Mesenchymal stem cell (in vitro differentiated cells and primary cell): ENCODE data around the gene NFATC3.

Experiments used
- DNase-seq: peaks from one replicate; pipeline ENCODE4 v3.0.0-alpha.2; 2013
- H2AFZ ChIP-seq: one replicate; pipeline ENCODE4 v1.6.1; 2013; ENCODE audit warnings: low read depth, mild to moderate bottlenecking, control low read depth, inconsistent platforms, low read length, moderate library complexity
- H2AK5ac ChIP-seq: 2 replicates; pipeline ENCODE4 v1.6.1; 2013; ENCODE audit warnings: low read length, moderate library complexity, mild to moderate bottlenecking, inconsistent platforms; ENCODE audit not compliant: severe bottlenecking
- H2BK120ac ChIP-seq: one replicate; pipeline ENCODE4 v1.6.1; 2013; ENCODE audit warnings: low read depth, mild to moderate bottlenecking, inconsistent platforms, low read length, moderate library complexity
- H2BK12ac ChIP-seq, 2 experiments: one replicate each; pipeline ENCODE4 v1.6.1; 2013; ENCODE audit warnings: inconsistent platforms in 2 of 2, low read length in 2 of 2, mild to moderate bottlenecking in 2 of 2, moderate library complexity in 2 of 2, control low read depth in 1 of 2
- H2BK15ac ChIP-seq: one replicate; pipeline ENCODE4 v1.6.1; 2013; ENCODE audit warnings: mild to moderate bottlenecking, low read depth, inconsistent platforms; ENCODE audit not compliant: poor library complexity, severe bottlenecking
- H2BK5ac ChIP-seq: 2 replicates; pipeline ENCODE4 v1.6.1; 2013; ENCODE audit warnings: low read depth, mild to moderate bottlenecking, low read length, control low read depth, inconsistent platforms; ENCODE audit not compliant: poor library complexity, severe bottlenecking
- H3K14ac ChIP-seq, 2 experiments: one replicate each; pipeline ENCODE4 v1.6.1; 2013; ENCODE audit warnings: inconsistent platforms in 2 of 2, low read length in 2 of 2, control low read depth in 1 of 2, mild to moderate bottlenecking in 1 of 2, moderate library complexity in 1 of 2
- H3K18ac ChIP-seq, 2 experiments: one replicate each; pipeline ENCODE4 v1.6.1; 2013; ENCODE audit warnings: inconsistent platforms in 2 of 2, low read length in 2 of 2, control low read depth in 1 of 2, low read depth in 1 of 2, mild to moderate bottlenecking in 1 of 2
- H3K23ac ChIP-seq, 2 experiments: one replicate each; pipeline ENCODE4 v1.6.1; 2013; ENCODE audit warnings: inconsistent platforms in 2 of 2, low read length in 2 of 2, mild to moderate bottlenecking in 2 of 2, moderate library complexity in 2 of 2, control low read depth in 1 of 2
- H3K27ac ChIP-seq: 2 replicates; pipeline ENCODE4 v1.5.1; 2013; ENCODE audit warnings: mild to moderate bottlenecking, moderate library complexity, low read length, control low read depth, inconsistent platforms; ENCODE audit not compliant: poor library complexity, severe bottlenecking
- H3K27me3 ChIP-seq, 2 experiments: 2 replicates each; pipeline versions ENCODE4 v1.6.1 to v1.7.0; 2013; ENCODE audit warnings: low read length in 2 of 2, mild to moderate bottlenecking in 2 of 2, moderate library complexity in 2 of 2, control low read depth in 1 of 2, inconsistent platforms in 1 of 2; ENCODE audit not compliant: control insufficient read depth in 1 of 2, insufficient read depth in 1 of 2
- H3K36me3 ChIP-seq, 2 experiments: 2 replicates each; pipeline versions ENCODE4 v1.6.1 to v1.7.0; 2013; ENCODE audit warnings: low read length in 2 of 2, control low read depth in 1 of 2, inconsistent platforms in 1 of 2, low read depth in 1 of 2, mild to moderate bottlenecking in 1 of 2; ENCODE audit not compliant: insufficient read depth in 2 of 2, control insufficient read depth in 1 of 2
- H3K4ac ChIP-seq, 2 experiments: one replicate each; pipeline ENCODE4 v1.6.1; 2013; ENCODE audit warnings: inconsistent platforms in 2 of 2, low read length in 2 of 2, mild to moderate bottlenecking in 2 of 2, moderate library complexity in 2 of 2, control low read depth in 1 of 2, low read depth in 1 of 2
- H3K4me1 ChIP-seq: 2 replicates; pipeline ENCODE4 v1.6.1; 2013; ENCODE audit warnings: low read depth, low read length, control low read depth; ENCODE audit not compliant: control insufficient read depth, insufficient read depth
- H3K4me2 ChIP-seq: 2 replicates; pipeline ENCODE4 v1.6.1; 2013; ENCODE audit warnings: low read length, mild to moderate bottlenecking, inconsistent platforms; ENCODE audit not compliant: poor library complexity, severe bottlenecking
- H3K4me3 ChIP-seq, 2 experiments: 2 replicates each; pipeline versions ENCODE4 v1.5.1 to v1.7.0; 2013; ENCODE audit warnings: low read length in 2 of 2, mild to moderate bottlenecking in 2 of 2, control low read depth in 1 of 2, low read depth in 1 of 2; ENCODE audit not compliant: insufficient read depth in 1 of 2
- H3K79me1 ChIP-seq: replicated peaks from 2 replicates; pipeline ENCODE4 v1.6.1; 2013; ENCODE audit warnings: mild to moderate bottlenecking, control low read depth, low read length, inconsistent platforms; ENCODE audit not compliant: poor library complexity, severe bottlenecking
- H3K9ac ChIP-seq: 2 replicates; pipeline ENCODE4 v1.7.0; 2013; ENCODE audit warnings: mild to moderate bottlenecking, low read length, moderate library complexity
- H3K9me3 ChIP-seq: 2 replicates; pipeline ENCODE4 v1.7.0; 2013; ENCODE audit warnings: mild to moderate bottlenecking, low read length; ENCODE audit not compliant: control insufficient read depth
- H4K8ac ChIP-seq: one replicate; pipeline ENCODE4 v1.6.1; 2013; ENCODE audit warnings: inconsistent platforms, mild to moderate bottlenecking, low read length, moderate library complexity
- H4K91ac ChIP-seq: one replicate; pipeline ENCODE4 v1.6.1; 2013; ENCODE audit warnings: mild to moderate bottlenecking, low read length, inconsistent platforms
- WGBS: methylation state at CpG from one replicate; pipeline ENCODE4 v1.1.7; 2013; ENCODE audit warnings: mixed read lengths; 5-methylcytosine and 5-hydroxymethylcytosine counted together

Gene NFATC3

GRCh38 chr16:68069511-68070248 lies 15.5 kb upstream of the NFATC3 start:
- H2BK15ac ChIP-seq = no peak overlapping the region
- DNase-seq = no peak

GRCh38 chr16:68070249-68070730 lies 14.9 kb upstream of the NFATC3 start:
- DNase-seq = no peak
- H3K4ac ChIP-seq = no peak overlapping the region
- no peak overlapping the region for H2BK5ac ChIP-seq
- H3K4me3 ChIP-seq = no peak overlapping the region
- no peak overlapping the region for H2BK12ac ChIP-seq
- H2BK120ac ChIP-seq = no peak overlapping the region
- H3K23ac ChIP-seq = no peak overlapping the region
- H4K91ac ChIP-seq = no peak overlapping the region
- no peak overlapping the region for H3K4me2 ChIP-seq
- H3K36me3 ChIP-seq = peaks cover 37 to 48% of the 10 kb centered on the region in 2 experiments
- H4K8ac ChIP-seq = no peak overlapping the region
- no peaks in the 10 kb centered on the region for H3K9me3 ChIP-seq
- no peak overlapping the region for H3K14ac ChIP-seq
- H3K79me1 ChIP-seq = no peaks in the 10 kb centered on the region
- H2AFZ ChIP-seq = no peak overlapping the region
- H3K9ac ChIP-seq = no peak overlapping the region
- no peaks in the 10 kb centered on the region for H3K27me3 ChIP-seq
- no peak overlapping the region for H3K27ac ChIP-seq
- H3K4me1 ChIP-seq = peaks cover 30% of the 10 kb centered on the region
- H3K18ac ChIP-seq = no peak overlapping the region
- 76% methylated on average over 2 of the region's 2 CpGs for WGBS
- no peak overlapping the region for H2AK5ac ChIP-seq
- H2BK15ac ChIP-seq = no peak overlapping the region

More at GRCh38 chr16:68069511-68070248, 15.5 kb upstream of the NFATC3 start:
- Histone ChIP-seq H3K9ac (no peak overlapping the region), H3K4me3 (no peak overlapping the region), H2BK120ac (no peak overlapping the region), H2BK12ac (no peak overlapping the region), H3K79me1 (no peaks in the 10 kb centered on the region), H3K23ac (no peak overlapping the region), H3K9me3 (no peaks in the 10 kb centered on the region), H2AK5ac (no peak overlapping the region), H3K36me3 (peaks cover 31 to 43% of the 10 kb centered on the region in 2 experiments), H3K4me2 (no peak overlapping the region), H2BK5ac (no peak overlapping the region), H3K4me1 (peaks cover 31% of the 10 kb centered on the region), H4K8ac (no peak overlapping the region), H3K27ac (no peak overlapping the region), H3K14ac (no peak overlapping the region), H4K91ac (no peak overlapping the region), H3K27me3 (no peaks in the 10 kb centered on the region), H3K18ac (no peak overlapping the region), H3K4ac (no peak overlapping the region), H2AFZ (no peak overlapping the region)
- WGBS = 92% methylated on average over 7 of the region's 7 CpGs

- H3K9ac ChIP-seq = no peak overlapping the region
- H3K4me1 ChIP-seq = peaks cover 27% of the 10 kb centered on the region
- no peak overlapping the region for H2BK5ac ChIP-seq
- peaks cover 44 to 55% of the 10 kb centered on the region in 2 experiments for H3K36me3 ChIP-seq
- H3K23ac ChIP-seq = no peak overlapping the region
- H4K91ac ChIP-seq = no peak overlapping the region
- no peak overlapping the region for H2BK15ac ChIP-seq
- H3K79me1 ChIP-seq = no peaks in the 10 kb centered on the region
- no peak overlapping the region for H3K14ac ChIP-seq
- H3K27me3 ChIP-seq = no peaks in the 10 kb centered on the region
- H3K27ac ChIP-seq = no peak overlapping the region
- 91% methylated on average over 14 of the region's 14 CpGs for WGBS
- no peak overlapping the region for H4K8ac ChIP-seq
- DNase-seq = no peak
- H2BK12ac ChIP-seq = no peak overlapping the region
- no peak overlapping the region for H3K18ac ChIP-seq
- no peak overlapping the region for H2BK120ac ChIP-seq
- no peaks in the 10 kb centered on the region for H3K9me3 ChIP-seq
- no peak overlapping the region for H3K4ac ChIP-seq
- H2AK5ac ChIP-seq = no peak overlapping the region
- H3K4me3 ChIP-seq = no peak overlapping the region
- H3K4me2 ChIP-seq = no peak overlapping the region
- no peak overlapping the region for H2AFZ ChIP-seq
Measured at GRCh38 chr16:68070806-68071517, 14.2 kb upstream of the NFATC3 start.

- no CpG with 5 or more reads among the region's 1 CpG for WGBS
- no peaks in the 10 kb centered on the region for H3K79me1 ChIP-seq
- no peak overlapping the region for H2BK15ac ChIP-seq
- no peak overlapping the region for H3K4me2 ChIP-seq
- no peak overlapping the region for H4K8ac ChIP-seq
- no peak overlapping the region for H2AK5ac ChIP-seq
- H3K4me3 ChIP-seq = peak overlapping the region in 1 of 2 experiments; percentile 21
- H3K14ac ChIP-seq = no peak overlapping the region
- no peak overlapping the region for H3K23ac ChIP-seq
- no peaks in the 10 kb centered on the region for H3K9me3 ChIP-seq
- H3K18ac ChIP-seq = no peak overlapping the region
- H3K27me3 ChIP-seq = no peaks in the 10 kb centered on the region
- no peak overlapping the region for H3K27ac ChIP-seq
- peaks cover 49 to 60% of the 10 kb centered on the region in 2 experiments for H3K36me3 ChIP-seq
- no peak overlapping the region for H4K91ac ChIP-seq
- no peak overlapping the region for H2BK5ac ChIP-seq
- DNase-seq = no peak
- no peak overlapping the region for H2BK12ac ChIP-seq
- no peak overlapping the region for H2BK120ac ChIP-seq
- no peak overlapping the region for H3K9ac ChIP-seq
- H3K4ac ChIP-seq = no peak overlapping the region
- no peak overlapping the region for H2AFZ ChIP-seq
- H3K4me1 ChIP-seq = peaks cover 24% of the 10 kb centered on the region
Measured at GRCh38 chr16:68071518-68071901, 13.7 kb upstream of the NFATC3 start.
